ENCODE measurements around the gene ACOXL.

Gene ACOXL

GRCh38 chr2:110980339-110981062 is 248.1 kb downstream of the ACOXL start:
- no peak for DNase-seq

GRCh38 chr2:110983133-110983532 is 250.8 kb downstream of the ACOXL start:
- DNase-seq: no peak

- no peak for DNase-seq
These were observed 252.5 kb downstream of the ACOXL start for GRCh38 chr2:110984694-110985490.

- DNase-seq: no peak
These were observed 258.1 kb downstream of the ACOXL start for GRCh38 chr2:110990440-110990839.

- no peak for DNase-seq
These were observed 259.5 kb downstream of the ACOXL start for GRCh38 chr2:110991911-110992310.

- DNase-seq: no peak
These were observed 260.5 kb downstream of the ACOXL start for GRCh38 chr2:110992886-110993285.

- no peak for DNase-seq
These were observed 261.3 kb downstream of the ACOXL start for GRCh38 chr2:110993557-110994231.

- no peak for DNase-seq
These were observed 262.0 kb downstream of the ACOXL start for GRCh38 chr2:110994250-110994961.

- no peak for DNase-seq
These were observed 263.5 kb downstream of the ACOXL start for GRCh38 chr2:110995911-110996310.

GRCh38 chr2:110997331-110998045 is 265.1 kb downstream of the ACOXL start:
- no peak for DNase-seq

- DNase-seq: no peak
These were observed 265.9 kb downstream of the ACOXL start for GRCh38 chr2:110998311-110998710.

- no peak for DNase-seq
These were observed 267.3 kb downstream of the ACOXL start for GRCh38 chr2:110999626-111000025.

- no peak for DNase-seq
These were observed 272.9 kb downstream of the ACOXL start for GRCh38 chr2:111005307-111005706.

GRCh38 chr2:111005821-111006220 is 273.4 kb downstream of the ACOXL start:
- DNase-seq: no peak

GRCh38 chr2:111007757-111008688 is 275.6 kb downstream of the ACOXL start:
- DNase-seq: no peak

GRCh38 chr2:111011218-111011617 is 278.8 kb downstream of the ACOXL start:
- no peak for DNase-seq

GRCh38 chr2:111015283-111015995 is 283.1 kb downstream of the ACOXL start:
- DNase-seq: no peak

GRCh38 chr2:111017034-111017622 is 284.8 kb downstream of the ACOXL start:
- DNase-seq: no peak

- no peak for DNase-seq
These were observed 285.5 kb downstream of the ACOXL start for GRCh38 chr2:111017909-111018308.

- DNase-seq: no peak
These were observed 287.0 kb downstream of the ACOXL start for GRCh38 chr2:111019381-111019780.

Measured in amniotic stem cell (primary cell).